H1 (cell line): Measurements from ENCODE around the gene LBX2. TPM values are rescaled to one million over a fixed set of nuclear protein-coding genes. Genes with fewer than 3 reads are reported as not detected.

Experiments used
- ASH2L ChIP-seq: fragments of 200-600, 300-600 bp; sonication (generic); IDR thresholded peaks from one replicate; pipeline ENCODE4 v1.7.1; 2017; ENCODE audit warnings: low read length
- SIX5 ChIP-seq: IDR thresholded peaks from 2 replicates; pipeline ENCODE4 v1.6.1; 2011; ENCODE audit warnings: mild to moderate bottlenecking, low read depth, low read length
- USF2 ChIP-seq: IDR thresholded peaks from 2 replicates; pipeline ENCODE4 v1.6.1; 2011; ENCODE audit warnings: low read length, improper control_type of control experiment
- polyA plus RNA-seq, 7 experiments: library from polyadenylated mRNA; depleted of rRNA in 3 of 7; stranded (reverse) in 5 of 7; unstranded in 2 of 7; fragments of >200 nt in 5 of 7; fragments of 200-250 nt in 2 of 7; gene quantifications; 1 replicate in 5 of 7; 2 replicates in 1 of 7; 4 replicates in 1 of 7; pipeline versions ENCODE4 v1.2.1 to v1.2.3, GENCODE V29; 2011 to 2013; ENCODE audit warnings: missing spikeins in 2 of 7, mixed read lengths in 2 of 7
- total RNA-seq: library from RNA; stranded (reverse); fragmentation: NEBNext Ultra II Directional; extraction: Animal tissue kit (Norgen Biotek cat#: 25700); gene quantifications from 2 replicates; pipeline ENCODE4 v1.2.1, GENCODE V29; 2021
- TF ChIP-seq, protein P1 (sequence below): fragments of 300-600 bp; sonication (generic); IDR thresholded peaks from 2 replicates; pipeline ENCODE4 v1.7.1; 2012; ENCODE audit warnings: low read length, moderate library complexity, mild to moderate bottlenecking, inconsistent platforms; ENCODE audit not compliant: insufficient replicate concordance

Gene LBX2
- total and polyA plus RNA-seq, 2 of the 8 experiments (the other 6 are each of a cell fraction or from before 2014, with no cell fraction given): 0.27 TPM; not detected in 1

DNA sequence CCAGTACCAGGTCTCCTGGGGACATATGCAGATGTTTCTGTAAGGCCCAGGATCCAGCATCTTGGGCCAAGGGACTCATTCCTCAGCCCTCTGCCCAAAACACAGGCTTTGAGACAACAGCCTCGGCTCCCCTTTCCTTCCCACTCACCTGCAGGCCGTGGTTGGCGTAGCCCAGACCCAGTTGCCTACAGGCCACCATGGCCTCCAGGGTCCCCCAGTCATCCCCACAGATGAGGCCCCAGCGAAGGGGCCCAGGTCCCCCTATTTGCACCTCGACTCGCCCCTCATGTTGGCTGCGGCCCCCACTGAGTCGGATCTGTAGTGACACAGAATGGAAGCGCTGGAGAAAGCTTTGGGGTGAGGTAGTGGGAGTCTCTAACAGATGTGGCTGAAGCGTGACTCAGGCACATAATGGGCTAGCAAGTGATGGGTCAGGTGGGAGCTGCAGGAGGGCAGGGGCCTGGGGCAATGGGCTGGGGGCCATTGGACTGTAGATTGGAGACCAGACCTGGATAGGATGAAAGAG, 36.1 kb upstream of the LBX2 start (continued):
- TF ChIP-seq, protein P1, sequence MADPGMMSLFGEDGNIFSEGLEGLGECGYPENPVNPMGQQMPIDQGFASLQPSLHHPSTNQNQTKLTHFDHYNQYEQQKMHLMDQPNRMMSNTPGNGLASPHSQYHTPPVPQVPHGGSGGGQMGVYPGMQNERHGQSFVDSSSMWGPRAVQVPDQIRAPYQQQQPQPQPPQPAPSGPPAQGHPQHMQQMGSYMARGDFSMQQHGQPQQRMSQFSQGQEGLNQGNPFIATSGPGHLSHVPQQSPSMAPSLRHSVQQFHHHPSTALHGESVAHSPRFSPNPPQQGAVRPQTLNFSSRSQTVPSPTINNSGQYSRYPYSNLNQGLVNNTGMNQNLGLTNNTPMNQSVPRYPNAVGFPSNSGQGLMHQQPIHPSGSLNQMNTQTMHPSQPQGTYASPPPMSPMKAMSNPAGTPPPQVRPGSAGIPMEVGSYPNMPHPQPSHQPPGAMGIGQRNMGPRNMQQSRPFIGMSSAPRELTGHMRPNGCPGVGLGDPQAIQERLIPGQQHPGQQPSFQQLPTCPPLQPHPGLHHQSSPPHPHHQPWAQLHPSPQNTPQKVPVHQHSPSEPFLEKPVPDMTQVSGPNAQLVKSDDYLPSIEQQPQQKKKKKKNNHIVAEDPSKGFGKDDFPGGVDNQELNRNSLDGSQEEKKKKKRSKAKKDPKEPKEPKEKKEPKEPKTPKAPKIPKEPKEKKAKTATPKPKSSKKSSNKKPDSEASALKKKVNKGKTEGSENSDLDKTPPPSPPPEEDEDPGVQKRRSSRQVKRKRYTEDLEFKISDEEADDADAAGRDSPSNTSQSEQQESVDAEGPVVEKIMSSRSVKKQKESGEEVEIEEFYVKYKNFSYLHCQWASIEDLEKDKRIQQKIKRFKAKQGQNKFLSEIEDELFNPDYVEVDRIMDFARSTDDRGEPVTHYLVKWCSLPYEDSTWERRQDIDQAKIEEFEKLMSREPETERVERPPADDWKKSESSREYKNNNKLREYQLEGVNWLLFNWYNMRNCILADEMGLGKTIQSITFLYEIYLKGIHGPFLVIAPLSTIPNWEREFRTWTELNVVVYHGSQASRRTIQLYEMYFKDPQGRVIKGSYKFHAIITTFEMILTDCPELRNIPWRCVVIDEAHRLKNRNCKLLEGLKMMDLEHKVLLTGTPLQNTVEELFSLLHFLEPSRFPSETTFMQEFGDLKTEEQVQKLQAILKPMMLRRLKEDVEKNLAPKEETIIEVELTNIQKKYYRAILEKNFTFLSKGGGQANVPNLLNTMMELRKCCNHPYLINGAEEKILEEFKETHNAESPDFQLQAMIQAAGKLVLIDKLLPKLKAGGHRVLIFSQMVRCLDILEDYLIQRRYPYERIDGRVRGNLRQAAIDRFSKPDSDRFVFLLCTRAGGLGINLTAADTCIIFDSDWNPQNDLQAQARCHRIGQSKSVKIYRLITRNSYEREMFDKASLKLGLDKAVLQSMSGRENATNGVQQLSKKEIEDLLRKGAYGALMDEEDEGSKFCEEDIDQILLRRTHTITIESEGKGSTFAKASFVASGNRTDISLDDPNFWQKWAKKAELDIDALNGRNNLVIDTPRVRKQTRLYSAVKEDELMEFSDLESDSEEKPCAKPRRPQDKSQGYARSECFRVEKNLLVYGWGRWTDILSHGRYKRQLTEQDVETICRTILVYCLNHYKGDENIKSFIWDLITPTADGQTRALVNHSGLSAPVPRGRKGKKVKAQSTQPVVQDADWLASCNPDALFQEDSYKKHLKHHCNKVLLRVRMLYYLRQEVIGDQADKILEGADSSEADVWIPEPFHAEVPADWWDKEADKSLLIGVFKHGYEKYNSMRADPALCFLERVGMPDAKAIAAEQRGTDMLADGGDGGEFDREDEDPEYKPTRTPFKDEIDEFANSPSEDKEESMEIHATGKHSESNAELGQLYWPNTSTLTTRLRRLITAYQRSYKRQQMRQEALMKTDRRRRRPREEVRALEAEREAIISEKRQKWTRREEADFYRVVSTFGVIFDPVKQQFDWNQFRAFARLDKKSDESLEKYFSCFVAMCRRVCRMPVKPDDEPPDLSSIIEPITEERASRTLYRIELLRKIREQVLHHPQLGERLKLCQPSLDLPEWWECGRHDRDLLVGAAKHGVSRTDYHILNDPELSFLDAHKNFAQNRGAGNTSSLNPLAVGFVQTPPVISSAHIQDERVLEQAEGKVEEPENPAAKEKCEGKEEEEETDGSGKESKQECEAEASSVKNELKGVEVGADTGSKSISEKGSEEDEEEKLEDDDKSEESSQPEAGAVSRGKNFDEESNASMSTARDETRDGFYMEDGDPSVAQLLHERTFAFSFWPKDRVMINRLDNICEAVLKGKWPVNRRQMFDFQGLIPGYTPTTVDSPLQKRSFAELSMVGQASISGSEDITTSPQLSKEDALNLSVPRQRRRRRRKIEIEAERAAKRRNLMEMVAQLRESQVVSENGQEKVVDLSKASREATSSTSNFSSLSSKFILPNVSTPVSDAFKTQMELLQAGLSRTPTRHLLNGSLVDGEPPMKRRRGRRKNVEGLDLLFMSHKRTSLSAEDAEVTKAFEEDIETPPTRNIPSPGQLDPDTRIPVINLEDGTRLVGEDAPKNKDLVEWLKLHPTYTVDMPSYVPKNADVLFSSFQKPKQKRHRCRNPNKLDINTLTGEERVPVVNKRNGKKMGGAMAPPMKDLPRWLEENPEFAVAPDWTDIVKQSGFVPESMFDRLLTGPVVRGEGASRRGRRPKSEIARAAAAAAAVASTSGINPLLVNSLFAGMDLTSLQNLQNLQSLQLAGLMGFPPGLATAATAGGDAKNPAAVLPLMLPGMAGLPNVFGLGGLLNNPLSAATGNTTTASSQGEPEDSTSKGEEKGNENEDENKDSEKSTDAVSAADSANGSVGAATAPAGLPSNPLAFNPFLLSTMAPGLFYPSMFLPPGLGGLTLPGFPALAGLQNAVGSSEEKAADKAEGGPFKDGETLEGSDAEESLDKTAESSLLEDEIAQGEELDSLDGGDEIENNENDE: no peak
- TF ChIP-seq SIX5 (no peak), USF2 (no peak), ASH2L (no peak)
- TF ChIP-seq, all 59 proteins: peak for 0
